Measurements from ENCODE around the gene TMEM30A. TPM values are rescaled to one million over a fixed set of nuclear protein-coding genes. Genes with fewer than 3 reads are reported as not detected.

The TMEM30A gene
- total RNA-seq, 1 donor from 2014 or later: 178 TPM

- peaks cover 24% of the 10 kb centered on the region for H3K36me3 ChIP-seq
- no peak for TF ChIP-seq CTCF (IDR thresholded peaks at IDR 0.05)
- no peaks in the 10 kb centered on the region for H3K4me1 ChIP-seq
- no peaks in the 10 kb centered on the region for H3K27me3 ChIP-seq (ENCODE audit: low read depth)
- DNase-seq (no peak), ATAC-seq (no peak)
- intact Hi-C loops (cut with DNase I): no loop called here
- H3K9me3 ChIP-seq: no peaks in the 10 kb centered on the region
- no peak overlapping the region for H3K27ac ChIP-seq
- no peak overlapping the region for H3K4me3 ChIP-seq
Observed at GRCh38 chr6:75249837-75250236, 34.8 kb downstream of the TMEM30A start.

- Histone ChIP-seq H3K36me3 (no peaks in the 10 kb centered on the region), H3K27me3 (ENCODE audit: low read depth) (no peaks in the 10 kb centered on the region), H3K4me3 (no peak overlapping the region), H3K4me1 (peaks cover 22% of the 10 kb centered on the region), H3K27ac (no peak overlapping the region), H3K9me3 (no peaks in the 10 kb centered on the region)
- ATAC-seq (no peak), DNase-seq (no peak)
- intact Hi-C loops (cut with DNase I): no loop called here
- TF ChIP-seq CTCF (IDR thresholded peaks at IDR 0.05): no peak
Observed at GRCh38 chr6:75246386-75246785, 38.2 kb downstream of the TMEM30A start.

DNA sequence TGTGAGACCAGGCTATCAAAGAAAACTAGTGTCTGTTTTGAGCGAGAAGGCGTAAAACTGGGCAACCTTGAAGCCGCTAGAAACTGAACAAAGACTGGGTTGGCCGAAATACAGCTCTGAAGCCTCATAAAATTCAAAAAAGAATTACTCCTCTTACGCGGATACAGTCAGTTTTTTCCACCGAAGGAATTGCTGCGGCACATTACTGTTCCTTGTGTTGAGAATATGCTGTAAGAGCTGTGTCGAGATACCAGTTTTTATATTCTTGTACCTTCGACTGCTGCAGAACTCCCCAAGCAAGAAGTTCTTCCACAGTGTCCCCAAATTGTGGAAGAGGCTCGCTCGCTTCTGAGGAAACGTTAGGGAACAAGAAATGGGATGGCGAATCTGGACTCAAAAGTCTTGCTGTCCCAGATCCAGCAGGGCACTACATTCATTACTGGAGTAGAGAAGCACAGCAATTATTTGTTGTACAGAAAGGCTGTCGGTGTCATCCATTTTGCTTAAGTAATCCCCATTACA, 40.5 kb downstream of the TMEM30A start:
- Histone ChIP-seq H3K9me3 (no peaks in the 10 kb centered on the region), H3K27me3 (ENCODE audit: low read depth) (no peaks in the 10 kb centered on the region), H3K36me3 (peaks cover 22% of the 10 kb centered on the region), H3K27ac (peak overlapping the region; percentile 94), H3K4me3 (peak overlapping the region; percentile 87), H3K4me1 (peaks cover 31% of the 10 kb centered on the region)
- no peak for DNase-seq
- peak; percentile 2 to 29 for ATAC-seq
- TF ChIP-seq CTCF (IDR thresholded peaks at IDR 0.05): no peak
- intact Hi-C loops (cut with DNase I): no loop called here

- peaks cover 31% of the 10 kb centered on the region for H3K4me1 ChIP-seq
- ATAC-seq: peak; percentile 99
- peaks cover 27% of the 10 kb centered on the region for H3K36me3 ChIP-seq
- no peaks in the 10 kb centered on the region for H3K27me3 ChIP-seq (ENCODE audit: low read depth)
- TF ChIP-seq CTCF (IDR thresholded peaks at IDR 0.05): no peak
- peak; percentile 93 for DNase-seq
- intact Hi-C loops (cut with DNase I): no loop called here
- peak within 1 kb of the TSS; percentile 94 for H3K27ac ChIP-seq
- peak within 1 kb of the TSS; percentile 87 for H3K4me3 ChIP-seq
- H3K9me3 ChIP-seq: no peaks in the 10 kb centered on the region
Observed at GRCh38 chr6:75243333-75244062, 41.1 kb downstream of the TMEM30A start, which contains the start of gene COX7A2. TSS of gene COX7A2 (minus strand) at chr6:75243801. CDS start at chr6:75243734, 67 bp downstream.

GRCh38 chr6:75236630-75237029, 48.0 kb downstream of the TMEM30A start:
- DNase-seq (no peak), ATAC-seq (no peak)
- Histone ChIP-seq H3K4me3 (no peak overlapping the region), H3K4me1 (peaks cover 11% of the 10 kb centered on the region), H3K9me3 (no peaks in the 10 kb centered on the region), H3K27me3 (ENCODE audit: low read depth) (no peaks in the 10 kb centered on the region), H3K27ac (no peak overlapping the region), H3K36me3 (peaks cover 51% of the 10 kb centered on the region)
- no peak for TF ChIP-seq CTCF (IDR thresholded peaks at IDR 0.05)
- intact Hi-C loops (cut with DNase I): no loop called here
